WERI-Rb-1 (cell line): Measurements from ENCODE around the gene TNS4.

Experiments
- DNase-seq: peaks from one replicate; pipeline ENCODE4 v3.0.0-alpha.2; 2020
- H3K27ac ChIP-seq: fragments of 250-450 bp; sonication (Bioruptor Pico); 2 replicates; pipeline ENCODE4 v1.5.1; 2020; ENCODE audit warnings: mild to moderate bottlenecking, moderate library complexity
- H3K27me3 ChIP-seq: fragments of 250-450 bp; sonication (Bioruptor Pico); 2 replicates; pipeline ENCODE4 v1.5.1; 2021; ENCODE audit warnings: mild to moderate bottlenecking, low read depth, moderate library complexity; ENCODE audit not compliant: insufficient read depth, severe bottlenecking
- H3K36me3 ChIP-seq: fragments of 250-450 bp; sonication (Bioruptor Pico); 2 replicates; pipeline ENCODE4 v1.5.1; 2020; ENCODE audit warnings: mild to moderate bottlenecking, moderate library complexity
- H3K4me3 ChIP-seq: 2 replicates; pipeline ENCODE4 v1.5.1; 2011; ENCODE audit warnings: low read depth, mild to moderate bottlenecking, control low read depth, low read length
- H3K9me3 ChIP-seq: fragments of 250-450 bp; sonication (Bioruptor Pico); 2 replicates; pipeline ENCODE4 v1.5.1; 2021; ENCODE audit warnings: mild to moderate bottlenecking, moderate library complexity; ENCODE audit not compliant: severe bottlenecking
- TF ChIP-seq, protein P1 (sequence below): IDR thresholded peaks from 2 replicates; pipeline ENCODE4 v1.5.1; 2011; ENCODE audit warnings: low read depth, mild to moderate bottlenecking, control low read depth, inconsistent platforms, low read length

The TNS4 gene

DNA sequence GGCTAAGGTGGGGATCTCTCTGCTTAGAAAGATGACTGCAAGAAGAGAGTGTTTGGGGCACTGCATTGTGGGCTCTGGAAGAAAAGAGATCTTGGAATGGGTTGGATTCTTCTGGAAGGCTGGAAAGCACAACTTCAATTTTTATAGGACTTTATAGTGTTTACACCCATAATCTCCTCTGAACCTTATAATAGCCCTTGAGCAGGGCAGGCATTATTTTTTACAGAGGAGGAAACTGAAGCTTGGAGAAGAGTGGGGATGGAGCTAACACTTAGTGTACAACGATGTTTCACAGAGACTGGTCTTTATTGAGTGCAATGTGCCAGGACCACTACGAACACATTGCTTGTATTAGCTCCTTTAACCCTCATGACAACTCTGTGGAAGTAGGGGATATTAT is 10.4 kb downstream of the TNS4 start:
- peak overlapping the region; percentile 94 for H3K27ac ChIP-seq
- 0 out of 2 replicates have a peak overlapping the region, but pooled peaks have one; percentile 4 for H3K4me3 ChIP-seq
- TF ChIP-seq, protein P1, sequence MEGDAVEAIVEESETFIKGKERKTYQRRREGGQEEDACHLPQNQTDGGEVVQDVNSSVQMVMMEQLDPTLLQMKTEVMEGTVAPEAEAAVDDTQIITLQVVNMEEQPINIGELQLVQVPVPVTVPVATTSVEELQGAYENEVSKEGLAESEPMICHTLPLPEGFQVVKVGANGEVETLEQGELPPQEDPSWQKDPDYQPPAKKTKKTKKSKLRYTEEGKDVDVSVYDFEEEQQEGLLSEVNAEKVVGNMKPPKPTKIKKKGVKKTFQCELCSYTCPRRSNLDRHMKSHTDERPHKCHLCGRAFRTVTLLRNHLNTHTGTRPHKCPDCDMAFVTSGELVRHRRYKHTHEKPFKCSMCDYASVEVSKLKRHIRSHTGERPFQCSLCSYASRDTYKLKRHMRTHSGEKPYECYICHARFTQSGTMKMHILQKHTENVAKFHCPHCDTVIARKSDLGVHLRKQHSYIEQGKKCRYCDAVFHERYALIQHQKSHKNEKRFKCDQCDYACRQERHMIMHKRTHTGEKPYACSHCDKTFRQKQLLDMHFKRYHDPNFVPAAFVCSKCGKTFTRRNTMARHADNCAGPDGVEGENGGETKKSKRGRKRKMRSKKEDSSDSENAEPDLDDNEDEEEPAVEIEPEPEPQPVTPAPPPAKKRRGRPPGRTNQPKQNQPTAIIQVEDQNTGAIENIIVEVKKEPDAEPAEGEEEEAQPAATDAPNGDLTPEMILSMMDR = no peak
- no peaks in the 10 kb centered on the region for H3K9me3 ChIP-seq
- no peak for DNase-seq
- no peaks in the 10 kb centered on the region for H3K36me3 ChIP-seq
- no peaks in the 10 kb centered on the region for H3K27me3 ChIP-seq

- H3K36me3 ChIP-seq = no peaks in the 10 kb centered on the region
- H3K9me3 ChIP-seq = no peaks in the 10 kb centered on the region
- TF ChIP-seq, protein P1 = no peak
- H3K27me3 ChIP-seq = no peaks in the 10 kb centered on the region
- peak overlapping the region; percentile 94 for H3K27ac ChIP-seq
- H3K4me3 ChIP-seq = peak overlapping the region; percentile 4; the same call in 1 of the 2 replicates
- DNase-seq = peak; percentile 99
Measured at GRCh38 chr17:40490289-40490853, 11.1 kb downstream of the TNS4 start.

- no peaks in the 10 kb centered on the region for H3K36me3 ChIP-seq
- TF ChIP-seq, protein P1 = no peak
- H3K4me3 ChIP-seq = no peak overlapping the region
- no peaks in the 10 kb centered on the region for H3K27me3 ChIP-seq
- H3K9me3 ChIP-seq = no peaks in the 10 kb centered on the region
- H3K27ac ChIP-seq = no peak overlapping the region
- no peak for DNase-seq
Measured at GRCh38 chr17:40487371-40488020, 13.9 kb downstream of the TNS4 start.

- no peak for DNase-seq
- H3K27ac ChIP-seq = no peak overlapping the region
- no peaks in the 10 kb centered on the region for H3K36me3 ChIP-seq
- no peaks in the 10 kb centered on the region for H3K9me3 ChIP-seq
- TF ChIP-seq, protein P1 = no peak
- H3K4me3 ChIP-seq = no peak overlapping the region
- H3K27me3 ChIP-seq = no peaks in the 10 kb centered on the region
Measured at GRCh38 chr17:40486522-40487370, 14.7 kb downstream of the TNS4 start.

GRCh38 chr17:40485851-40486521 is 15.4 kb downstream of the TNS4 start:
- H3K36me3 ChIP-seq = no peaks in the 10 kb centered on the region
- DNase-seq = no peak
- no peaks in the 10 kb centered on the region for H3K9me3 ChIP-seq
- no peak overlapping the region for H3K4me3 ChIP-seq
- no peaks in the 10 kb centered on the region for H3K27me3 ChIP-seq
- H3K27ac ChIP-seq = no peak overlapping the region
- TF ChIP-seq, protein P1 = no peak
